Measurements from ENCODE around the gene FAM3B.

DNA sequence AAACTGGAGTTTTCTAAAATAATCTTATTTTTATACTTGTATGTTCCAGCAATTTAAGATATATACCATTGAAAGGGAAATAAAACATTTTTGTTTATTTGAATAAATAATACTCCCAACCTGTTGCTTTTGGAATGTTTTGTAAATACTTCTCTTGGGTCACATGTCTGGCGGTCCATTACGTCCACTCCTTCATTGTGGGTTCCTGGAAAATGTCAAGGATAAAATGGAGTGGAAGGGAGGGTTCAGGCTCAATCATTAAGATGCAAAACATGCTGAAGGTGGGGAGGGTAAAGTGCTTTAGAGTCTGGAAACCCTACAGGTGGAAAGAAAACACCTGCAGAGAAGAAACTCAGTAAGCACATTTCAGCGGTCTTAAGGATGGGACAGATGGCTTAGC lies 34.2 kb upstream of the FAM3B start:
- TF ChIP-seq, protein P1, sequence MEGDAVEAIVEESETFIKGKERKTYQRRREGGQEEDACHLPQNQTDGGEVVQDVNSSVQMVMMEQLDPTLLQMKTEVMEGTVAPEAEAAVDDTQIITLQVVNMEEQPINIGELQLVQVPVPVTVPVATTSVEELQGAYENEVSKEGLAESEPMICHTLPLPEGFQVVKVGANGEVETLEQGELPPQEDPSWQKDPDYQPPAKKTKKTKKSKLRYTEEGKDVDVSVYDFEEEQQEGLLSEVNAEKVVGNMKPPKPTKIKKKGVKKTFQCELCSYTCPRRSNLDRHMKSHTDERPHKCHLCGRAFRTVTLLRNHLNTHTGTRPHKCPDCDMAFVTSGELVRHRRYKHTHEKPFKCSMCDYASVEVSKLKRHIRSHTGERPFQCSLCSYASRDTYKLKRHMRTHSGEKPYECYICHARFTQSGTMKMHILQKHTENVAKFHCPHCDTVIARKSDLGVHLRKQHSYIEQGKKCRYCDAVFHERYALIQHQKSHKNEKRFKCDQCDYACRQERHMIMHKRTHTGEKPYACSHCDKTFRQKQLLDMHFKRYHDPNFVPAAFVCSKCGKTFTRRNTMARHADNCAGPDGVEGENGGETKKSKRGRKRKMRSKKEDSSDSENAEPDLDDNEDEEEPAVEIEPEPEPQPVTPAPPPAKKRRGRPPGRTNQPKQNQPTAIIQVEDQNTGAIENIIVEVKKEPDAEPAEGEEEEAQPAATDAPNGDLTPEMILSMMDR (conservative IDR thresholded peaks at IDR 0.05; ENCODE audit: low read depth, low read length) = no peak
- TF ChIP-seq CEBPB (IDR thresholded peaks at IDR 0.05; ENCODE audit: low read depth, low read length) = no peak

Measured in IMR-90 (cell line).